Brain pericyte (primary cell): Measurements from ENCODE around the gene CASP2.
A peak's percentile ranks its signal among the peaks of the same experiment; 100 is the strongest.

Experiments
- DNase-seq: peaks from one replicate; pipeline ENCODE4 v3.0.0-alpha.2; 2012; ENCODE audit warnings: low read depth, low spot score

The CASP2 gene

DNA sequence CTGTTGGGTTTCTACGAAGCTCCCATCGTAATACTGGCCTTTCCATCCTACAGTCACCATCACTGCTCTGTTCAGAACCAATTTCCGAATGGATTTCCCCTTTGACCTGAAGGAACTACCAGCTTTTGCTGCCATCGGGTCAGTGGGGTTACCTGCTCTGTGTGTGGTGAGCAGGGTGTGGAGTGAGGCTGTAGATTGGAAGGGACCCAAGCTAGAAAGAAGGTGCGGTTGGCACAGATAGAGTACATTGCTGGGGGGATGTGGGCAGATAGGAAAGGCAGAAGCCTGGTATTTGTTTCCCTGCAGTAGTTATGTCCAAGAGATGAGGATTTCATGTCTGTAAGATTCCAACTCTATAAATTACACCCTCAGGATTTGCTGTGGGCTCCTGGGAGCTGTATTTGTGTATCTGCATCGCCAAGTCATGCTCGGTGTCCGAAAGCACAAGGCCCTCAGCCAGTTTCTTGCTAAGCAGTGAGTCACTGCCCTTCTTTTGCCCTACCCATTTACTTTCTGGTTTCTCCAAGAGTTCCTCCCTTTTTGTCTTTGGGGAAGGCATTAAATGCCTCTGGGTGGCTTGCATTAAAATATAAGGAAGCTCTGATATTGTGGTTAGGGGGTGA, 43.1 kb downstream of the CASP2 start:
- DNase-seq, result peak; percentile 45

DNA sequence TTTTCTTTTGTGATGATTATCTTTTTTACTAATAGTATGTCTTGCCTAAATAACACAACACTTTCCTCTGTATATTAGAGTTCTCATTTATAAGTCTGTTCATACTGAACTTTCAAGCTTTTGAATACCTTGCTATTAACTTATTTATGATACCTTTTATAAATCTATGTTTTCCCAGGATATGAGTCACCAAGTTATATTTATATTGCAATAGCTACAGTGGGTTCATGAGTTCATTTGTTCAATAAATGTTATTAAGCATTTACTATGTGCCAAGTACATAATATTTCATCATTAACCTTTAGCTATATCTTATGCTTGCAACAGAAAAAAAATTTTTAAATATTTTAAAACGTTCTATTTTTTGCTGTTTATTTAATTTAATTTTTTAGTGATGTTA, 46.1 kb downstream of the CASP2 start:
- DNase-seq, result no peak

DNA sequence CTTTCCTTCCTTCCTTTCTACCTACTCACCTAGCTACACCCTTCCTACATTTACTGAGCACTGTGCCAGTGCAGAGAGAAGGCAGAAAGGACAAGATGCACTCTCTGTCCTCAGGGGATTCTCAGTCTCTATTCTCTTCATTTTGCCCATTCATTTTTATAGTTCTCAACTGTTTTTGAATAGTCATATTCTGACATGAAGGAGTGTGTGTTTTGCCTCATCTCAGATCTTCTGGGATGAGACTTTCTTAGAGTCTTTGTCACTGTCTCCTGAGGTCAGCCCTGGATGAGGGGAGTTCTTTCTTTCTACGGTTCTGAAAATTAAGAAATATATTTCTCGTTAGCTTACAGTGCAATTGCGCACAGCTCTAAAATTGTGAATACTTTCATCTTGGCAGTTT, 49.1 kb downstream of the CASP2 start:
- DNase-seq, result no peak

DNA sequence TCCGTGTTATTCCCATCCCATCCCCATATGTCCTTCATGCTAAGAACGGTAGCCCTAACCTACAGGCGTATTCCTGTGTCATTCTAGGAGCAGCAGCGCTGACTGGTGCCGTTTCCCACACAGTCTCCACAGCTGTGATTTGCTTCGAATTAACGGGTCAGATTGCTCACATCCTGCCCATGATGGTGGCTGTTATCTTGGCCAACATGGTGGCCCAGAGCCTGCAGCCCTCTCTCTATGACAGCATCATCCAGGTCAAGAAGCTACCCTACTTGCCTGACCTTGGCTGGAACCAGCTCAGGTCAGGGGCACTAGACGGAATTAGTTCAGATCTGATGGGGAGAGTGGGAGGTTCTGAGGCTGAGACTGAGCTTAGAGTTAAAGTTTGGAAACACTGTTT, 53.7 kb downstream of the CASP2 start:
- DNase-seq, result no peak

DNA sequence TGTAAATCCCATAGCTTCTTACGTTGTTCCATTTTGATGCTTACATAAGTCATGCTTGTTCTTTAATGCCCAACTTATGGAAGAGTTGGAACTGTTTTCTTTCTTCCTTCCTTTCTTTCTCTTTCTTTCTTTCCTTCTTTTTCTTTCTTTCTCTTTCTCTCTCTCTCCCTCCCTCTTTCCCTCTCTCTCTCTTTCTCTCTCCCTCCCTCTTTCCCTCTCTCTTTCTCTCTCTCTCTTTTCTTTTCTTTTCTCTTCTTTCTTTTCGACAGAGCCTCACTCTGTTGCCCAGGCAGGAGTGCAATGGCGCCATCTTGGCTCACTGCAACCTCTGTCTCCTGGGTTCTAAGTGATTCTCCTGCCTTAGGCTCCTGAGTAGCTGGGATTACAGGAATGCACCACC, 55.4 kb downstream of the CASP2 start:
- DNase-seq, result no peak

DNA sequence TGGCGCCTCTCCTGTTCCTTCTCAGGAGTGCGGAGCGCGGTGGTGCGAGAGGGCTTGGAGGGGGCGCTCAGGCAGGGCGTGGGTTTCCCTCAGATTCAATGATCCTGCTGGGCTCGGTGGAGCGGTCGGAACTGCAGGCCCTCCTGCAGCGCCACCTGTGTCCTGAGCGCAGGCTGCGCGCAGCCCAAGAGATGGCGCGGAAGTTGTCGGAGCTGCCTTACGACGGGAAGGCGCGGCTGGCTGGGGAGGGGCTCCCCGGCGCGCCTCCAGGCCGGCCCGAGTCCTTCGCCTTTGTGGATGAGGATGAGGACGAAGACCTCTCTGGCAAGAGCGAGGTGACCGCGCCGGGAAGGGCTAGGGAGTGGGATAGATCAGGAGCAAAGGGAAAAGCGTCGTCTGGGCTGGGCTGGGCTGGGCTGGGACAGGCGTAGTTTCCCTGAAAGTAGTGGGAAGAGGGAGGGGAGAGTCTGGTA, 57.3 kb downstream of the CASP2 start:
- no peak for DNase-seq

- DNase-seq, result no peak
Measured at GRCh38 chr7:143346018-143346417, 57.9 kb downstream of the CASP2 start.

GRCh38 chr7:143347950-143348349, 59.8 kb downstream of the CASP2 start:
- no peak for DNase-seq

GRCh38 chr7:143351060-143351459, 62.9 kb downstream of the CASP2 start:
- DNase-seq, result no peak

DNA sequence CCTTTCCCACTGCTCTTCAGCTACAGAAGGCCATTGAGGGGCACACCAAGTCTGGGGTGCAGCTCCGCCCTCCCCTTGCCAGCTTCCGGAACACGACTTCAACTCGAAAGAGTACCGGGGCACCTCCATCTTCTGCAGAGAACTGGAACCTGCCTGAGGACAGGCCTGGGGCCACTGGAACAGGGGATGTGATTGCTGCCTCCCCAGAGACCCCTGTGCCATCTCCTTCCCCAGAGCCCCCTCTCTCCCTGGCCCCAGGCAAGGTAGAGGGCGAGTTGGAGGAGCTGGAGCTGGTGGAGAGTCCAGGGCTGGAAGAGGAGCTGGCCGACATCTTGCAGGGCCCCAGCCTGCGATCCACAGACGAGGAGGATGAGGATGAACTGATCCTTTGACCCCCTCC, 63.4 kb downstream of the CASP2 start:
- DNase-seq, result no peak

- no peak for DNase-seq
Measured at GRCh38 chr7:143352531-143353002, 64.4 kb downstream of the CASP2 start.

DNA sequence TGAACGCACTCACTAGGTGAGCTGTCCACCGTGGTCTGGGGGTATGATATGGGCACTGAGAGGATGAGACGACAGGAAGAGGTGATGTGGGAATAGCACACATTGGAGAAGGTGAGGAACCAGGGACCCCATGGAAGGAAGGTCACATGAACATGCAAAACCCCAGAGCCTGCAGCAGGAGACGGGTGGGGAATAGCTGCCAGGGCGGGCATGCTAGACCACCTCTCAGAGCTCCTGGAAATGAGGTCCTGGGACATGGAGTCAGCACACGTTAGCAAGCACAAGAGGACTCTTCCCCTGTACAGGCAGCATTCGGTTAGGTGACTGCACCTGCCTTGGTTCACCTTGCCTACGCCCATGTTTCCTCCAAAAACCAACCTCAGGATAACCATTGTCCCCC, 66.2 kb downstream of the CASP2 start:
- DNase-seq, result no peak

DNA sequence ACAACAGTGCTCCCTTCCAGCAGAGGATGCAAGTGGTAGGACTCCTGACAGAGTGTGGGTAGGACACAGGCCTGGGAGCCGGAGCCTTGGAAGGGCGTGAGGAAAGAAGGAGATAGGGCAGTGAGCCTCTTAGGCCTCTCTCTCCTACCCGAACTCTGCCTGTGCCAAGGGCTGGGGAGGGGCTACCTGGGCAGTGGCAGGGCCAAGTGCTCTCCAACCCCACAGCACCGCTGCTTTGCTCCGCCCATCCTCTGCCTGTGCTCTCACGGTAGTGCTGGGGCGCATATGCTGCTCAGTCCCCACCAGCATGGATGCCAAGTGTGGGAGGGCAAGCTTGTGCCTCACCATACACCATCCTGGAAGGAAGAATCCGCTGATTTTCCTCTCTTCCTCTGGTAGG, 66.8 kb downstream of the CASP2 start:
- no peak for DNase-seq

DNA sequence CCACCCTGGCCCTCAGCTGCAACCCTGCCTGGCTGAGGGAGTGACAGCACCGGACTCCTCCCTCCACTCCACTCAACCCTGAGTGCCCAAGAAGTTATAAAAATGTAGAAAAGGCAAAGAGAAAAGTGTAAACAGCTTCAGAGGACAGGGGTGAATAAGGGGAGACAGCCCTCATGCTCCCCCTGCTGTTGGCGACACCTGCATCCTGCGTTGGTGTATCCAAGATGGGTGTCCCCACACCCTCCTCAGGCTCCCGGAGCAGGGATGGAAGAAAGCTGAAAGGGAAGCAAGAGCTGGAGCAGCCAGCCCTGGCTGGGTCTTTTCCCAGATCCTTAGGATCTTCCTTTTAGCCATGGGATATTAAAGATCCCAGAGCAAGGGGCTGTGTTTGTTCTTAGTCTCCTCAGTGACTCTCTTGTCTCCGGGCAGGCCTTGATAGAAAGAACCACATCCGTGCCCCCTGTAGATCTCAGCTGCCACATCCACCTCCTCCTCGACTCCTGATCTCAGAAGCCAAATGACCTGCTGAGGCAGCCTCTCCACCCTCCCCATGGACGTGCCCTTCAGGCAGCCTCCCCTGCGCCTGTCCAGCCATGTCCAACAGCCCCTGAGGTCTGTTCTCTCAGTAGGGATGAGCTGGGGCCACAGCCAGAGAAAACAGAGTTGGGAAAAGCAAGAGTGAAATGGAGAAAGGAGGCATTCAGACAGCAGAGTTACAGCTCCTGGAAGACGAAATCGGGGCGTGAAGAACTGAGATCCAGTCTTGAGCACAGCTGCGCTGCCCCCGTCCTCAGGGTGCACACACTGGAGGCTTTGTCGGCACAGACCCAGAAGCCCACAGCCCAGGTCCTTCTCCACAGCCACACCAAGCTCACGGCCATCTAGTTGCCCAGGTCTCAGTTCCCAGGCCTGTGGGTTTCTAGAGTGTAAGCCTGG, 67.6 kb downstream of the CASP2 start:
- DNase-seq, result peak; percentile 71

GRCh38 chr7:143356414-143357050, 68.4 kb downstream of the CASP2 start:
- no peak for DNase-seq
